HAP-1 (cell line): ENCODE results near the gene SLCO2A1.

ENCODE experiments used
- DNase-seq, 2 experiments: peaks; one replicate each; pipeline ENCODE4 v3.0.0-alpha.2; 2016 to 2020; ENCODE audit warnings: low spot score in 2 of 2
- H3K27me3 ChIP-seq: fragments of 250-450 bp; sonication (Bioruptor Pico); 2 replicates; pipeline ENCODE4 v1.5.1; 2020; ENCODE audit warnings: low read depth, mild to moderate bottlenecking, moderate library complexity
- H3K36me3 ChIP-seq: fragments of 250-450 bp; sonication (Bioruptor Pico); replicated peaks from 2 replicates; pipeline ENCODE4 v1.5.1; 2020; ENCODE audit warnings: mild to moderate bottlenecking
- H3K4me1 ChIP-seq: fragments of 250-450 bp; sonication (Bioruptor Pico); 2 replicates; pipeline ENCODE4 v1.5.1; 2020; ENCODE audit warnings: mild to moderate bottlenecking
- H3K4me3 ChIP-seq: fragments of 250-450 bp; sonication (Bioruptor Pico); 2 replicates; pipeline ENCODE4 v1.5.1; 2020; ENCODE audit warnings: mild to moderate bottlenecking, moderate library complexity
- H3K9me3 ChIP-seq: fragments of 250-450 bp; sonication (Bioruptor Pico); 2 replicates; pipeline ENCODE4 v1.5.1; 2020; ENCODE audit warnings: mild to moderate bottlenecking, moderate library complexity
- in situ Hi-C: fragments of 300-500 bp; cut with MboI; formaldehyde crosslinking; loops from 3 replicates; pipeline ENCODE4 v1.14.3; 2020; ENCODE audit warnings: low sequenced_read_pairs, inconsistent platforms, mixed read lengths

The SLCO2A1 gene

GRCh38 chr3:133994166-133994890 lies 35.4 kb downstream of the SLCO2A1 start:
- DNase-seq: no peak
- no peaks in the 10 kb centered on the region for H3K4me1 ChIP-seq
- H3K4me3 ChIP-seq: no peak overlapping the region
- no peaks in the 10 kb centered on the region for H3K9me3 ChIP-seq
- in situ Hi-C loops: no loop called here
- H3K36me3 ChIP-seq: no peaks in the 10 kb centered on the region
- H3K27me3 ChIP-seq: no peaks in the 10 kb centered on the region

- Histone ChIP-seq H3K27me3 (no peaks in the 10 kb centered on the region), H3K36me3 (no peaks in the 10 kb centered on the region), H3K9me3 (no peaks in the 10 kb centered on the region), H3K4me3 (no peak overlapping the region), H3K4me1 (no peaks in the 10 kb centered on the region)
- in situ Hi-C loops: no loop called here
- no peak for DNase-seq
Measured at GRCh38 chr3:133992951-133993620, 36.6 kb downstream of the SLCO2A1 start.

GRCh38 chr3:133992381-133992780 lies 37.3 kb downstream of the SLCO2A1 start:
- no peaks in the 10 kb centered on the region for H3K36me3 ChIP-seq
- no peak for DNase-seq
- H3K4me3 ChIP-seq: no peak overlapping the region
- H3K4me1 ChIP-seq: no peaks in the 10 kb centered on the region
- no peaks in the 10 kb centered on the region for H3K27me3 ChIP-seq
- in situ Hi-C loops: no loop called here
- no peaks in the 10 kb centered on the region for H3K9me3 ChIP-seq

GRCh38 chr3:133991637-133992036 lies 38.1 kb downstream of the SLCO2A1 start:
- no peaks in the 10 kb centered on the region for H3K27me3 ChIP-seq
- in situ Hi-C loops: no loop called here
- no peaks in the 10 kb centered on the region for H3K4me1 ChIP-seq
- H3K36me3 ChIP-seq: no peaks in the 10 kb centered on the region
- no peak overlapping the region for H3K4me3 ChIP-seq
- no peak for DNase-seq
- H3K9me3 ChIP-seq: no peaks in the 10 kb centered on the region

GRCh38 chr3:133991209-133991608 lies 38.5 kb downstream of the SLCO2A1 start:
- Histone ChIP-seq H3K4me3 (no peak overlapping the region), H3K27me3 (no peaks in the 10 kb centered on the region), H3K36me3 (no peaks in the 10 kb centered on the region), H3K9me3 (no peaks in the 10 kb centered on the region), H3K4me1 (no peaks in the 10 kb centered on the region)
- no peak for DNase-seq
- in situ Hi-C loops: no loop called here

- DNase-seq: no peak
- H3K9me3 ChIP-seq: no peaks in the 10 kb centered on the region
- H3K36me3 ChIP-seq: no peaks in the 10 kb centered on the region
- in situ Hi-C loops: no loop called here
- peaks cover 7% of the 10 kb centered on the region for H3K27me3 ChIP-seq
- no peaks in the 10 kb centered on the region for H3K4me1 ChIP-seq
- H3K4me3 ChIP-seq: no peak overlapping the region
Measured at GRCh38 chr3:133989936-133990702, 39.6 kb downstream of the SLCO2A1 start.

GRCh38 chr3:133988631-133989161 lies 41.0 kb downstream of the SLCO2A1 start:
- H3K4me3 ChIP-seq: no peak overlapping the region
- in situ Hi-C loops: no loop called here
- no peak for DNase-seq
- H3K4me1 ChIP-seq: no peaks in the 10 kb centered on the region
- no peaks in the 10 kb centered on the region for H3K36me3 ChIP-seq
- peaks cover 7% of the 10 kb centered on the region for H3K27me3 ChIP-seq
- no peaks in the 10 kb centered on the region for H3K9me3 ChIP-seq

GRCh38 chr3:133987948-133988484 lies 41.7 kb downstream of the SLCO2A1 start:
- Histone ChIP-seq H3K9me3 (no peaks in the 10 kb centered on the region), H3K4me3 (no peak overlapping the region), H3K27me3 (peaks cover 7% of the 10 kb centered on the region), H3K36me3 (no peaks in the 10 kb centered on the region), H3K4me1 (no peaks in the 10 kb centered on the region)
- in situ Hi-C loops: no loop called here
- no peak for DNase-seq

- H3K4me1 ChIP-seq: no peaks in the 10 kb centered on the region
- H3K4me3 ChIP-seq: no peak overlapping the region
- peaks cover 7% of the 10 kb centered on the region for H3K27me3 ChIP-seq
- no peaks in the 10 kb centered on the region for H3K9me3 ChIP-seq
- no peaks in the 10 kb centered on the region for H3K36me3 ChIP-seq
- in situ Hi-C loops: no loop called here
- DNase-seq: no peak
Measured at GRCh38 chr3:133987136-133987535, 42.6 kb downstream of the SLCO2A1 start.

GRCh38 chr3:133986311-133986710 lies 43.4 kb downstream of the SLCO2A1 start:
- no peak for DNase-seq
- H3K9me3 ChIP-seq: no peaks in the 10 kb centered on the region
- H3K27me3 ChIP-seq: peaks cover 7% of the 10 kb centered on the region
- no peak overlapping the region for H3K4me3 ChIP-seq
- H3K4me1 ChIP-seq: no peaks in the 10 kb centered on the region
- in situ Hi-C loops: no loop called here
- H3K36me3 ChIP-seq: no peaks in the 10 kb centered on the region

GRCh38 chr3:133984975-133985374 lies 44.8 kb downstream of the SLCO2A1 start:
- no peaks in the 10 kb centered on the region for H3K4me1 ChIP-seq
- no peak overlapping the region for H3K4me3 ChIP-seq
- H3K27me3 ChIP-seq: peaks cover 7% of the 10 kb centered on the region
- no peaks in the 10 kb centered on the region for H3K9me3 ChIP-seq
- no peaks in the 10 kb centered on the region for H3K36me3 ChIP-seq
- no peak for DNase-seq
- in situ Hi-C loops: no loop called here

GRCh38 chr3:133983576-133984560 lies 45.9 kb downstream of the SLCO2A1 start:
- Histone ChIP-seq H3K36me3 (no peaks in the 10 kb centered on the region), H3K9me3 (no peaks in the 10 kb centered on the region), H3K27me3 (peaks cover 7% of the 10 kb centered on the region), H3K4me3 (no peak overlapping the region), H3K4me1 (no peaks in the 10 kb centered on the region)
- in situ Hi-C loops: no loop called here
- DNase-seq: no peak

- H3K4me3 ChIP-seq: no peak overlapping the region
- no peaks in the 10 kb centered on the region for H3K9me3 ChIP-seq
- H3K27me3 ChIP-seq: peaks cover 7% of the 10 kb centered on the region
- no peaks in the 10 kb centered on the region for H3K36me3 ChIP-seq
- DNase-seq: no peak
- in situ Hi-C loops: no loop called here
- H3K4me1 ChIP-seq: no peaks in the 10 kb centered on the region
Measured at GRCh38 chr3:133983126-133983525, 46.6 kb downstream of the SLCO2A1 start.
